DMS114 treated with DMSO at 0.1 percent for 48 hours (cell line): ENCODE data around the gene SEPTIN5.
"Not testable (repeated sequence)": the region's sequence is repeated elsewhere in the genome, so short reads cannot be mapped to it uniquely, and the experiment has no call there.

Experiments
- DNase-seq: peaks from one replicate; lab custom pipeline; 2025; ENCODE audit not compliant: unreplicated experiment; lab: John Stamatoyannopoulos, UW

SEPTIN5 gene

GRCh38 chr22:19714312-19715187, at the start of gene SEPTIN5:
Gene SEPTIN5, plus strand, starts transcription at chr22:19714503. Its CDS starts 86 bp downstream, at chr22:19714589.
- DNase-seq, result no peak

GRCh38 chr22:19664951-19665783, 49.1 kb upstream of the SEPTIN5 start:
- no peak for DNase-seq

- no peak for DNase-seq
Measured at GRCh38 chr22:19665784-19666672, 48.3 kb upstream of the SEPTIN5 start.

GRCh38 chr22:19666673-19667593, 47.4 kb upstream of the SEPTIN5 start:
- DNase-seq, result no peak

GRCh38 chr22:19667872-19668740, 46.2 kb upstream of the SEPTIN5 start:
- no peak for DNase-seq

GRCh38 chr22:19668748-19669147, 45.6 kb upstream of the SEPTIN5 start:
- DNase-seq, result no peak

GRCh38 chr22:19669570-19669969, 44.7 kb upstream of the SEPTIN5 start:
- no peak for DNase-seq

GRCh38 chr22:19671316-19671715, 43.0 kb upstream of the SEPTIN5 start:
- no peak for DNase-seq

- no peak for DNase-seq
Measured at GRCh38 chr22:19672054-19672776, 42.1 kb upstream of the SEPTIN5 start.

- no peak for DNase-seq
Measured at GRCh38 chr22:19673660-19674059, 40.6 kb upstream of the SEPTIN5 start.

- no peak for DNase-seq
Measured at GRCh38 chr22:19674129-19674928, 40.0 kb upstream of the SEPTIN5 start.

- DNase-seq, result no peak
Measured at GRCh38 chr22:19674929-19675253, 39.4 kb upstream of the SEPTIN5 start.

GRCh38 chr22:19675428-19675827, 38.9 kb upstream of the SEPTIN5 start:
- DNase-seq, result no peak

- DNase-seq, result not testable (repeated sequence)
Measured at GRCh38 chr22:19676437-19676836, 37.9 kb upstream of the SEPTIN5 start.

- no peak for DNase-seq
Measured at GRCh38 chr22:19678949-19679521, 35.3 kb upstream of the SEPTIN5 start.

GRCh38 chr22:19679522-19680101, 34.7 kb upstream of the SEPTIN5 start:
- no peak for DNase-seq
